Activated CD4-positive, alpha-beta memory T cell treated with anti-CD3 and anti-CD28 coated beads, Interleukin-2, amount 10 ng/mL, durations not matched to agents 7 days and 5 days (primary cell): ENCODE measurements around the gene NTSR1. TPM values are rescaled to one million over a fixed set of nuclear protein-coding genes. Genes with fewer than 3 reads are reported as not detected.
A peak's percentile ranks its signal among the peaks of the same experiment; 100 is the strongest.

ENCODE experiments used
- CTCF ChIA-PET: fragments of 350-600 bp; sonication (Branson Sonifier 250); formaldehyde crosslinking; loops from one replicate; lab custom pipeline; 2021; ENCODE audit warnings: antibody characterized with exemption, inconsistent platforms; lab: Charles Lee
- POLR2A ChIA-PET: fragments of 350-600 bp; sonication (Branson Sonifier 250); formaldehyde crosslinking; loops from one replicate; lab custom pipeline; 2021; ENCODE audit warnings: antibody characterized with exemption; lab: Charles Lee
- DNase-seq: peaks from one replicate; pipeline ENCODE4 v3.0.0-alpha.2; 2020
- H3K27ac Mint-ChIP-seq: one replicate; pipeline ENCODE4 v1.8.0; 2021; ENCODE audit warnings: mild to moderate bottlenecking, mixed read lengths
- H3K27me3 Mint-ChIP-seq: one replicate; pipeline ENCODE4 v1.8.0; 2021; ENCODE audit warnings: mixed read lengths
- H3K36me3 Mint-ChIP-seq: one replicate; pipeline ENCODE4 v1.8.0; 2021; ENCODE audit warnings: low read depth, mixed read lengths
- H3K4me1 Mint-ChIP-seq: one replicate; pipeline ENCODE4 v1.8.0; 2021; ENCODE audit warnings: mixed read lengths
- H3K4me3 Mint-ChIP-seq: one replicate; pipeline ENCODE4 v1.8.0; 2021; ENCODE audit warnings: mild to moderate bottlenecking, mixed read lengths
- H3K9me3 Mint-ChIP-seq: one replicate; pipeline ENCODE4 v1.8.0; 2021; ENCODE audit warnings: mixed read lengths
- total RNA-seq, 2 experiments: library from RNA; stranded (reverse); gene quantifications; one replicate each; pipeline ENCODE4 v1.2.3, GENCODE V29; 2021

NTSR1 gene
- total RNA-seq, 2 experiments from 2014 or later = not detected

GRCh38 chr20:62808211-62808865 lies 99.7 kb downstream of the NTSR1 start:
- ChIA-PET CTCF (interaction anchor here (0.7 to 2.5 kb wide), 13 partner anchors 10 to 399 kb away, joined by 3 to 24 read pairs (median 4); partner anchors contain the start of genes MRGBP and TCFL5), POLR2A (interaction anchor here (1.3 to 2.5 kb wide), 4 partner anchors 13 to 166 kb away, joined by 3 to 18 read pairs (median 4); partner anchors contain the start of genes MRGBP and SLCO4A1)
- DNase-seq = peak; percentile 76
- H3K4me1 Mint-ChIP-seq = peaks cover 28% of the 10 kb centered on the region
- H3K27ac Mint-ChIP-seq = peak overlapping the region; percentile 52
- no peak overlapping the region for H3K4me3 Mint-ChIP-seq
- no peaks in the 10 kb centered on the region for H3K27me3 Mint-ChIP-seq
- no peaks in the 10 kb centered on the region for H3K9me3 Mint-ChIP-seq
- peaks cover 44% of the 10 kb centered on the region for H3K36me3 Mint-ChIP-seq

- POLR2A ChIA-PET = interaction anchor here (1.3 to 2.5 kb wide), 2 partner anchors 14 to 15 kb away, joined by 4 to 18 read pairs; partner anchors contain the start of gene MRGBP
- peaks cover 42% of the 10 kb centered on the region for H3K36me3 Mint-ChIP-seq
Measured at GRCh38 chr20:62809530-62810428, 101.1 kb downstream of the NTSR1 start.

GRCh38 chr20:62811320-62811719 lies 102.7 kb downstream of the NTSR1 start:
- Mint-ChIP-seq H3K27ac (no peak overlapping the region), H3K9me3 (no peaks in the 10 kb centered on the region), H3K4me3 (no peak overlapping the region), H3K27me3 (peaks cover 14% of the 10 kb centered on the region), H3K36me3 (peaks cover 36% of the 10 kb centered on the region), H3K4me1 (peaks cover 19% of the 10 kb centered on the region)
- ChIA-PET CTCF (no interaction called here), POLR2A (interaction anchor here (1.3 kb wide), 1 partner anchor 17 kb away, joined by 4 read pairs; no protein-coding TSS in a partner anchor)
- no peak for DNase-seq

More at GRCh38 chr20:62809530-62810428, 101.1 kb downstream of the NTSR1 start:
- H3K4me1 Mint-ChIP-seq = peaks cover 22% of the 10 kb centered on the region
- no peak overlapping the region for H3K4me3 Mint-ChIP-seq
- no peaks in the 10 kb centered on the region for H3K9me3 Mint-ChIP-seq
- no peak overlapping the region for H3K27ac Mint-ChIP-seq
- no peaks in the 10 kb centered on the region for H3K27me3 Mint-ChIP-seq
- DNase-seq = no peak
- CTCF ChIA-PET = interaction anchor here (1.2 to 2.5 kb wide), 3 partner anchors 17 to 140 kb away, joined by 3 to 24 read pairs (median 4); partner anchors contain the start of gene TCFL5

- H3K36me3 Mint-ChIP-seq = peaks cover 33% of the 10 kb centered on the region
- H3K27me3 Mint-ChIP-seq = peaks cover 16% of the 10 kb centered on the region
- no peak overlapping the region for H3K4me3 Mint-ChIP-seq
- ChIA-PET POLR2A (no interaction called here), CTCF (no interaction called here)
- H3K9me3 Mint-ChIP-seq = no peaks in the 10 kb centered on the region
- H3K4me1 Mint-ChIP-seq = peaks cover 15% of the 10 kb centered on the region
- DNase-seq = no peak
- H3K27ac Mint-ChIP-seq = no peak overlapping the region
Measured at GRCh38 chr20:62811720-62812119, 103.1 kb downstream of the NTSR1 start.

Other genes with a start within 250 kb of the NTSR1 start
- not detected for gene GATA5, start 232.8 kb upstream of the NTSR1 start, total RNA-seq
- gene SLCO4A1, start 66.3 kb upstream of the NTSR1 start, total RNA-seq = 10 to 100 TPM; 51.5 to 51.7 TPM
- gene MRGBP, start 87.6 kb downstream of the NTSR1 start, total RNA-seq = 10 to 100 TPM; 14.9 to 15.8 TPM
- 10 to 100 TPM; 71.1 to 73.4 TPM for gene OGFR, start 96.0 kb downstream of the NTSR1 start, total RNA-seq
- not detected for gene COL9A3, start 108.2 kb downstream of the NTSR1 start, total RNA-seq
- 1 to 10 TPM; 6.0 to 6.2 TPM for gene TCFL5, start 153.0 kb downstream of the NTSR1 start, total RNA-seq
- 10 to 100 TPM; 62.2 to 66.2 TPM for gene DIDO1, start 217.7 kb downstream of the NTSR1 start, total RNA-seq
- 10 to 100 TPM; 31.9 to 32.8 TPM for gene GID8, start 229.3 kb downstream of the NTSR1 start, total RNA-seq
- gene SLC17A9, start 243.9 kb downstream of the NTSR1 start, total RNA-seq = 1 to 10 TPM; 4.7 to 5.8 TPM